Right renal cortex interstitium (tissue), 3 donors: ENCODE results near the gene PACS2. TPM values are rescaled to one million over a fixed set of nuclear protein-coding genes. Genes with fewer than 3 reads are reported as not detected.
"Not testable (repeated sequence)": the region's sequence is repeated elsewhere in the genome, so short reads cannot be mapped to it uniquely, and the experiment has no call there.

Experiments
- DNase-seq, 3 donors: peaks; one replicate each; pipeline ENCODE4 v3.0.0-alpha.2; 2013; ENCODE audit warnings: low read depth in 3 of 3, low spot score in 2 of 3
- polyA plus RNA-seq, 3 donors: library from polyadenylated mRNA; unstranded; fragments of 120-200 nt; gene quantifications; one replicate each; pipeline ENCODE4 v1.2.1, GENCODE V29; 2013; ENCODE audit not compliant: insufficient read length in 3 of 3

The PACS2 gene
- polyA plus RNA-seq, 3 donors = 52.7 to 54.5 (median 53.1) TPM

DNA sequence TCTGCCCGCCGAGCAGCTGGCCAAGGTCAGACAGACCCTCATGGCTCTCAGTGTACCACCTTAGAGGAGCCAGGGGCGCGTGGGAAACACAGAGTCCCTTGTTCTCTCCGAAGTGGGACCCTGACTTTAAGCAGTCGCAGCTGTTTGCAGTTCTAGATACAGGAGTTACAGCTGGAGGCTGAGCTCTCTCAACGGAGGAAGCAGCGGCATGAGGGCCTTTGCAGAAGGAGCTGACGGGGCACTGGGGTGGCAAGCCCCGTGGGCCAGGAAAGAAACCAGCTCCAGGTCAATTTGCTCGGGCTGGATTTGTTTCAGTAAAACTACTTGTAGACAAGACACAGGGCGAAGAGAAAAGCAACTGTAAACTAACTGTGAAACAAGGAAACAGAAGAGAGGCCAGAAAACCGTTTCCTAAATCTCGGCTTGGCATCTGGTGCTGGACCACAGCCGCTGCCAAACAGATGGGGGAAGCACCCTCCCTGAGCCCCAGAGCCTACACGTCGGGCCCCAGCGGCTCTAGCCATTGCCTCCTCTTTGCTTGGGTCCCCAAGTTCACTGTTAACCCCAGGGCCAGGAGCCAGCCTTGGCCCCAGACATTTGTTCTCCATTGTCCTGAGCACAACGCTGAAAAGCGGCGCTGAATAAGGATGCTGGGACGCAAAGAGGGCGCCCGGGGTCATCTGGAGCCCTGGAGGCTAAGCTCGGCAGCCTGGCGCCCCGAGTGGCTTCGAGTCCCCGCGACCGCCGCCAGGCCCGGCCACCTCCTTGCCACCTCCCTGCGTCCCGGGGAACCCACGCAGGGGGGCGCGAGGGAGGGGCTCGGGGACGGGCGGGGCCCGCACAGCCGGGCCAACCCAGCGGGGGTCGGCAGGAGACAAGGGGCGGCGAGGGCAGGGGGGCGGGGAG, 914 bp upstream of the PACS2 start:
- no peak for DNase-seq

- DNase-seq = no peak
These were observed 718 bp downstream of the PACS2 start for GRCh38 chr14:105315211-105315721.

GRCh38 chr14:105315941-105316576, 1.5 kb downstream of the PACS2 start:
- no peak for DNase-seq

GRCh38 chr14:105316577-105316941, 2.0 kb downstream of the PACS2 start:
- DNase-seq = no peak

DNA sequence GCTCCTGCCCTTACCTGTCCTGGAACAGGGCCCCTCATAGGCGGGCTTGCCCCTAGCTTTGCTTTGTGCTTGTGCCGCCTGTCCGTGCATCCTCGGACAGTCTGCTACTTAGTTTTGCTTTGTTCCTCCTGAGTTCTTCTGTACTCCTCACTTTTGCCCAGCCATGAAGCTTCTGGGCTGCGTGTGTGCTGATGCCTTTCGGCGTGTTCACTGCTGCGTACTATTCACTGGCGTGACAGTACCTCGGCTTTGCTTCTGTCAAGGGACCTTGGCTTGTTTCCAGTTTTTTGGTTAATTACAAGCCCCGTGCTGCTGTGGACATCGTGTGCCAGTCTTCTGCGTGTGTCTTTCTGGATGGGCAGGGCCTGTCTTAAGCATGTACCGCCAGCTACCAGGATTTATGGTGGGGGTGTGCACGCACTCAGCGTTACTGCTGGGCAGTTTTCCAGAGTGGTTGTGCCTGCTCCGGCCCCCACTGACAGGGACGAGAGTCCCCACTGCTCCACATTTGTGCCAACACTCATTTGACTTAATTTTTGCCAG, 2.5 kb downstream of the PACS2 start:
- no peak for DNase-seq

GRCh38 chr14:105317546-105317945, 3.0 kb downstream of the PACS2 start:
- DNase-seq = no peak

- DNase-seq = no peak
These were observed 8.4 kb downstream of the PACS2 start for GRCh38 chr14:105322791-105323556.

GRCh38 chr14:105323663-105324062, 9.1 kb downstream of the PACS2 start:
- DNase-seq = no peak

GRCh38 chr14:105324080-105324778, 9.7 kb downstream of the PACS2 start:
- no peak for DNase-seq

- no peak for DNase-seq
These were observed 10.3 kb downstream of the PACS2 start for GRCh38 chr14:105324871-105325270.

- no peak for DNase-seq
These were observed 10.8 kb downstream of the PACS2 start for GRCh38 chr14:105325303-105325702.

GRCh38 chr14:105325716-105326567, 11.4 kb downstream of the PACS2 start:
- DNase-seq = no peak

DNA sequence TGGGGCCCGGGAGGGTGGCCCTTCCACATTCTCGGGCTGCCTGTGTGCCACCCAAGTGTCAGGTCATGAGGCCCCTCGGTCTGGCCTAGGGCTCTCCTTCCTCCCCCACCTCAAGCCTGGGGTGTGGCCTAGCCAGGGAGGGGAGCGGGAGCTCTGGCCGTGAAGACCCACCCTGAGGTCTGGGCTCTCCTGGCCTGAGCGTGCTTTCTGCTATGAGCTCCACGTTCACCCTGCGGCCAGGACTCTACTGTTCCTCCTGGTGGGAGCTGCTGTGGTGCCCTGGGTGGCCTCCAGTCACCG, 12.0 kb downstream of the PACS2 start:
- no peak for DNase-seq

DNA sequence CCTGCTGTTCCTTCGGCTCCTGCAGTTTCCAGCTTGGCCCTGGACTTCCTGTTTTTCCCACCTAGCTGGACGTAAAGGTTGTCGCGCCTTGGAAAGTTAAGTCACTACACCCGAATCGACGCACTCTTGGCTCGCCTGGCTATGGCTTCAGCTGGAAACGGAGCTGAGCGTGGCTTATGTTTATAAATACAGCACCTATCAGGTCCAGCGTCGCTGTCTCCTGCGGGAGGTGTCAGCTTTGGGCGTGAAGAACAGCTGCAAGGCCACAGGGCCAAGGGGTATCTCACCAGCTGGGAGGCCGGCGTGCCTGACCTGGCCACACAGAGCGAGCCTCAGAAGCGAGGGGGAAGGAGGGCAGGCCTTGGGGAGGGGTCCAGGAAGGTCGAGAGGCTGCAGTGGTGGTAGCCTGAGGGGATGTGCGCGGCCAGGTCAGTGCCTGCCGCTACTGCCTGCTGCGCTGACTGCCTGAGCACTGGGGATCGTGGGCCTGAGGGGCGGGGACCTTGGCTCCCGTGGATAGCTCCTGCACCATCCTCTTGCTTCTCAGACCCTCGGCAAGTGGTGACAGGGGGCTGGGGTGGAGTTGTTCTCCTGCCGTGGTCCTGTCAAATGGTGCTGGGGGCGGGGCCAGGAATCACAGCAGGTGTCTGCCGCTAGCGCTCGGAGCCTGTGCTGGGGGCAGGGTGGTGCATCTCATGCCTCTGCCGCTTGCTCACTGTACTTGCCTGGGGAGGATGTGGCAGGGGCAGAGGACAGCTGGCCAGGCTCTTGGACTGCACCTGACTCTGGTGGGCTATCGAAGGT, 12.5 kb downstream of the PACS2 start:
- DNase-seq = no peak

- not testable (repeated sequence) for DNase-seq
These were observed 13.1 kb downstream of the PACS2 start for GRCh38 chr14:105327695-105328045.

DNA sequence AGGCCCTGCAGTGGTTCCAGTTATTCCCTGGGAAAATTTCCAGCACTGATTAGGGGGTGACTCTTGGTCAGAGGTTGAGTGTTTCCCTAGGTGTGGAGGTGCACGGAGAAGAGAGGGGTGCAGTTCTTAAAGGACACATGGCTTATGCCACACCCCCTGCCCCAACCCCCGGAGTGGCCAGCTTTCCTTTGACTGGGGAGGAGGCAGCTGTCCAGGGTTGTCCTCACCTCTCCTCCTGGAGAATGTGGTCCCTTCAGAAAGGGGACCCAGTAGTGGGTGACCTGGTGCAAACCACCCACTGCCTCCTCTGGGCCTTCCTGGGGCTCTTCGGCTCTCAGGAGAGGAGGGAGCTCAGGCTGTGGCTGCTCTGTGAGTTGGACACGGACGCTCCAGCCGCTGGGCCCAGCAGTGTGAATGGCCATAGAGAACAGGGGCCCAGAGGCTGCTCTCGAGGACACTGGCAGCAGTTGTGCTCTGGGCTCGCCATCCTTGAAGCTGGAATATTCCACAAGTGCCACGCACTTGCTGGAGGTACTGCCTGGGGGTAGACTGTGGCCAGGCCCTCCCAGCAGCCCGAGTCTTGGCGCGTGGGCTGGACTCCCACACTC, 13.6 kb downstream of the PACS2 start:
- DNase-seq = no peak

GRCh38 chr14:105328678-105329390, 14.3 kb downstream of the PACS2 start:
- DNase-seq = no peak
